Neural progenitor cell (in vitro differentiated cells): ENCODE measurements around the gene FRMPD2.

Source experiments
- EZH2 ChIP-seq: fragments of 200-600 bp; sonication (generic); IDR thresholded peaks from 2 replicates; pipeline ENCODE4 v1.6.1; 2017; ENCODE audit warnings: antibody characterized with exemption, mild to moderate bottlenecking, moderate library complexity
- TF ChIP-seq, protein P1 (sequence below): fragments of 200-600 bp; sonication (generic); IDR thresholded peaks from 2 replicates; pipeline ENCODE4 v1.5.1; 2017; ENCODE audit warnings: antibody characterized with exemption, mild to moderate bottlenecking

DNA sequence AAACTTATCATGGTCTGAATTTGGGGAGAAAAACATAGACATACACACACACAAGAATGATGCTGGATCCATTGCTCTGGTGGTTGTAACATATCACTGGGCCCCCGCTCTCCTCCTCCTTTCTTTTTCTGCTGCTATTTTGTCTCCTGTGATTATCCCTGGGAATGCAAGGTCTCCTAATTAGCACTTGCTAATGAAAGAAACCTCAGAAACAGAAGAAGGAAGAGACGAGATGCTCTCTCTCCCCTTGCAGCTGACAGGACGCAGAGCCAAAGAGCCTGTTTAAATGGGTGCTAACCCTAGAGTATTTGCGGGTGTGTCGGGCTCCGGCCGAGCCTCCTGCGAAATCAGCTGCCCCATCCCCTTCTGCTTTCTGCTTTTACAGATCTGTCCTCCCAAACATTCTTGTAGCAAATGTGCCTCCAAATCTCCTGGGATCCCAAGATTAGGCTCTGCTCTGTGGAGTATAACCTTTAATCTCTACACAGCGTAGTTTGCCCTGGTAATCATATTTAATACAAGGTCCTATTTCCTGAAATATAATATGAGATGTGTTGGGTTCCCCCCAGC is 81.5 kb downstream of the FRMPD2 start:
- no peak for TF ChIP-seq EZH2
- TF ChIP-seq, protein P1, sequence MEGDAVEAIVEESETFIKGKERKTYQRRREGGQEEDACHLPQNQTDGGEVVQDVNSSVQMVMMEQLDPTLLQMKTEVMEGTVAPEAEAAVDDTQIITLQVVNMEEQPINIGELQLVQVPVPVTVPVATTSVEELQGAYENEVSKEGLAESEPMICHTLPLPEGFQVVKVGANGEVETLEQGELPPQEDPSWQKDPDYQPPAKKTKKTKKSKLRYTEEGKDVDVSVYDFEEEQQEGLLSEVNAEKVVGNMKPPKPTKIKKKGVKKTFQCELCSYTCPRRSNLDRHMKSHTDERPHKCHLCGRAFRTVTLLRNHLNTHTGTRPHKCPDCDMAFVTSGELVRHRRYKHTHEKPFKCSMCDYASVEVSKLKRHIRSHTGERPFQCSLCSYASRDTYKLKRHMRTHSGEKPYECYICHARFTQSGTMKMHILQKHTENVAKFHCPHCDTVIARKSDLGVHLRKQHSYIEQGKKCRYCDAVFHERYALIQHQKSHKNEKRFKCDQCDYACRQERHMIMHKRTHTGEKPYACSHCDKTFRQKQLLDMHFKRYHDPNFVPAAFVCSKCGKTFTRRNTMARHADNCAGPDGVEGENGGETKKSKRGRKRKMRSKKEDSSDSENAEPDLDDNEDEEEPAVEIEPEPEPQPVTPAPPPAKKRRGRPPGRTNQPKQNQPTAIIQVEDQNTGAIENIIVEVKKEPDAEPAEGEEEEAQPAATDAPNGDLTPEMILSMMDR, result no peak
